Mesenchymal stem cell (in vitro differentiated cells and primary cell): ENCODE data around the gene GOLGA2.
A peak's percentile ranks its signal among the peaks of the same experiment; 100 is the strongest.

Source experiments
- DNase-seq: peaks from one replicate; pipeline ENCODE4 v3.0.0-alpha.2; 2013
- H2AFZ ChIP-seq: one replicate; pipeline ENCODE4 v1.6.1; 2013; ENCODE audit warnings: low read depth, mild to moderate bottlenecking, control low read depth, inconsistent platforms, low read length, moderate library complexity
- H2AK5ac ChIP-seq: 2 replicates; pipeline ENCODE4 v1.6.1; 2013; ENCODE audit warnings: low read length, moderate library complexity, mild to moderate bottlenecking, inconsistent platforms; ENCODE audit not compliant: severe bottlenecking
- H2BK120ac ChIP-seq: one replicate; pipeline ENCODE4 v1.6.1; 2013; ENCODE audit warnings: low read depth, mild to moderate bottlenecking, inconsistent platforms, low read length, moderate library complexity
- H2BK12ac ChIP-seq, 2 experiments: one replicate each; pipeline ENCODE4 v1.6.1; 2013; ENCODE audit warnings: inconsistent platforms in 2 of 2, low read length in 2 of 2, mild to moderate bottlenecking in 2 of 2, moderate library complexity in 2 of 2, control low read depth in 1 of 2
- H2BK15ac ChIP-seq: one replicate; pipeline ENCODE4 v1.6.1; 2013; ENCODE audit warnings: mild to moderate bottlenecking, low read depth, inconsistent platforms; ENCODE audit not compliant: poor library complexity, severe bottlenecking
- H2BK5ac ChIP-seq: 2 replicates; pipeline ENCODE4 v1.6.1; 2013; ENCODE audit warnings: low read depth, mild to moderate bottlenecking, low read length, control low read depth, inconsistent platforms; ENCODE audit not compliant: poor library complexity, severe bottlenecking
- H3K14ac ChIP-seq, 2 experiments: one replicate each; pipeline ENCODE4 v1.6.1; 2013; ENCODE audit warnings: inconsistent platforms in 2 of 2, low read length in 2 of 2, control low read depth in 1 of 2, mild to moderate bottlenecking in 1 of 2, moderate library complexity in 1 of 2
- H3K18ac ChIP-seq, 2 experiments: one replicate each; pipeline ENCODE4 v1.6.1; 2013; ENCODE audit warnings: inconsistent platforms in 2 of 2, low read length in 2 of 2, control low read depth in 1 of 2, low read depth in 1 of 2, mild to moderate bottlenecking in 1 of 2
- H3K23ac ChIP-seq, 2 experiments: one replicate each; pipeline ENCODE4 v1.6.1; 2013; ENCODE audit warnings: inconsistent platforms in 2 of 2, low read length in 2 of 2, mild to moderate bottlenecking in 2 of 2, moderate library complexity in 2 of 2, control low read depth in 1 of 2
- H3K27ac ChIP-seq: 2 replicates; pipeline ENCODE4 v1.5.1; 2013; ENCODE audit warnings: mild to moderate bottlenecking, moderate library complexity, low read length, control low read depth, inconsistent platforms; ENCODE audit not compliant: poor library complexity, severe bottlenecking
- H3K27me3 ChIP-seq, 2 experiments: 2 replicates each; pipeline versions ENCODE4 v1.6.1 to v1.7.0; 2013; ENCODE audit warnings: low read length in 2 of 2, mild to moderate bottlenecking in 2 of 2, moderate library complexity in 2 of 2, control low read depth in 1 of 2, inconsistent platforms in 1 of 2; ENCODE audit not compliant: control insufficient read depth in 1 of 2, insufficient read depth in 1 of 2
- H3K36me3 ChIP-seq, 2 experiments: 2 replicates each; pipeline versions ENCODE4 v1.6.1 to v1.7.0; 2013; ENCODE audit warnings: low read length in 2 of 2, control low read depth in 1 of 2, inconsistent platforms in 1 of 2, low read depth in 1 of 2, mild to moderate bottlenecking in 1 of 2; ENCODE audit not compliant: insufficient read depth in 2 of 2, control insufficient read depth in 1 of 2
- H3K4ac ChIP-seq, 2 experiments: one replicate each; pipeline ENCODE4 v1.6.1; 2013; ENCODE audit warnings: inconsistent platforms in 2 of 2, low read length in 2 of 2, mild to moderate bottlenecking in 2 of 2, moderate library complexity in 2 of 2, control low read depth in 1 of 2, low read depth in 1 of 2
- H3K4me1 ChIP-seq: 2 replicates; pipeline ENCODE4 v1.6.1; 2013; ENCODE audit warnings: low read depth, low read length, control low read depth; ENCODE audit not compliant: control insufficient read depth, insufficient read depth
- H3K4me2 ChIP-seq: 2 replicates; pipeline ENCODE4 v1.6.1; 2013; ENCODE audit warnings: low read length, mild to moderate bottlenecking, inconsistent platforms; ENCODE audit not compliant: poor library complexity, severe bottlenecking
- H3K4me3 ChIP-seq, 2 experiments: 2 replicates each; pipeline versions ENCODE4 v1.5.1 to v1.7.0; 2013; ENCODE audit warnings: low read length in 2 of 2, mild to moderate bottlenecking in 2 of 2, control low read depth in 1 of 2, low read depth in 1 of 2; ENCODE audit not compliant: insufficient read depth in 1 of 2
- H3K79me1 ChIP-seq: replicated peaks from 2 replicates; pipeline ENCODE4 v1.6.1; 2013; ENCODE audit warnings: mild to moderate bottlenecking, control low read depth, low read length, inconsistent platforms; ENCODE audit not compliant: poor library complexity, severe bottlenecking
- H3K9ac ChIP-seq: 2 replicates; pipeline ENCODE4 v1.7.0; 2013; ENCODE audit warnings: mild to moderate bottlenecking, low read length, moderate library complexity
- H3K9me3 ChIP-seq: 2 replicates; pipeline ENCODE4 v1.7.0; 2013; ENCODE audit warnings: mild to moderate bottlenecking, low read length; ENCODE audit not compliant: control insufficient read depth
- H4K8ac ChIP-seq: one replicate; pipeline ENCODE4 v1.6.1; 2013; ENCODE audit warnings: inconsistent platforms, mild to moderate bottlenecking, low read length, moderate library complexity
- H4K91ac ChIP-seq: one replicate; pipeline ENCODE4 v1.6.1; 2013; ENCODE audit warnings: mild to moderate bottlenecking, low read length, inconsistent platforms
- WGBS: methylation state at CpG from one replicate; pipeline ENCODE4 v1.1.7; 2013; ENCODE audit warnings: mixed read lengths; 5-methylcytosine and 5-hydroxymethylcytosine counted together

GOLGA2 gene

DNA sequence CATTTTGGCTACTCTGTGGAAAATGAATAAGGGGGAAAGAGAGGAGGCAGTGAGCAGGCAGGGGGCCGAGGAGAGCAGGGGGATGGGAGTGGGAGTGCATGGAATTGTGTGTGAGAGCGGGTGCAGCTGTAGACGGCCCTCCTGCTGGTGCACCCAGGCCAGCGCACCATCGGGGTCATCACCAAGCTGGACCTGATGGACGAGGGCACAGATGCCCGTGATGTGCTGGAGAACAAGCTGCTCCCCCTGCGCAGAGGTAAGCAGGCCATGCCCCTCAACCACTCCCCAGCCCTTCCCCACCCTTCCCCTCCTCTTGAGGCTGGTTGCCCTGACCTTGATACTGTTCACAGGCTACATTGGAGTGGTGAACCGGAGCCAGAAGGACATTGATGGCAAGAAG is 56.0 kb downstream of the GOLGA2 start:
- 98% methylated on average over 9 of the region's 9 CpGs for WGBS

DNA sequence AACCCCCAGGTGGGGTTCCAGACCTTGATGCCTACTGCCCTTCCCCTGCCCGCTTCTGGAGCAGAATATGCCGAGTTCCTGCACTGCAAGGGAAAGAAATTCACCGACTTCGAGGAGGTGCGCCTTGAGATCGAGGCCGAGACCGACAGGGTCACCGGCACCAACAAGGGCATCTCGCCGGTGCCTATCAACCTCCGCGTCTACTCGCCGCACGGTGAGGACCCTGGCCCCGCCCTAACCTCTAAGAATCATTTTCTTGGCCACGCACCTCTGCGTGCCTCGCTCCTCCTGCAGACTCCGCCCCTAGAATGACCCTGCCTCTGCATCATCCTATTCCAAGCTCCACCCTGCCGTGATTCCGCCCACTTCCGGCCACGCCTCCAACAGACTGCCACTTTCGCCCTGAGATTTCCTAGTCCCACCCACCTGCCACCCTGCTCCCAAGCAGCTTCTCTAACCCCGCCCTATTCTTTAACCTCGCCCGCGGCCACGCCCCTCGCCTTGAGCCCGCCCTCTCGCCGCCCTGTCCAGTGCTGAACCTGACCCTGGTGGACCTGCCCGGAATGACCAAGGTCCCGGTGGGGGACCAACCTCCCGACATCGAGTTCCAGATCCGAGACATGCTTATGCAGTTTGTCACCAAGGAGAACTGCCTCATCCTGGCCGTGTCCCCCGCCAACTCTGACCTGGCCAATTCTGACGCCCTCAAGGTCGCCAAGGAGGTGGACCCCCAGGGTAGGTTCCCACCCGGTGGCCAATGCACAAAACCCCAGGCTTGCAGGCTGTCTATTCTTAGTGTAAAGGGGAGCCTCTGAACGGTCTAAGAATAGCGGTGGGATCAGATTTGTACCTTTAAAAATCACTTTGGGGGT is 57.1 kb downstream of the GOLGA2 start:
- no peak overlapping the region for H4K8ac ChIP-seq
- 63% methylated on average over 47 of the region's 47 CpGs for WGBS
- no peak overlapping the region for H2BK5ac ChIP-seq

More for the DNA sequence above, 56.0 kb downstream of the GOLGA2 start:
- no peak overlapping the region for H2BK15ac ChIP-seq
- H3K4me1 ChIP-seq: peaks cover 37% of the 10 kb centered on the region
- H2BK12ac ChIP-seq: no peak overlapping the region
- no peaks in the 10 kb centered on the region for H3K27me3 ChIP-seq
- H3K23ac ChIP-seq: no peak overlapping the region
- no peak overlapping the region for H4K8ac ChIP-seq
- no peaks in the 10 kb centered on the region for H3K9me3 ChIP-seq
- H3K18ac ChIP-seq: no peak overlapping the region
- H3K4me3 ChIP-seq: no peak overlapping the region
- no peak overlapping the region for H3K14ac ChIP-seq
- no peak overlapping the region for H2AFZ ChIP-seq
- no peak overlapping the region for H3K27ac ChIP-seq
- no peak overlapping the region for H2BK120ac ChIP-seq
- no peak overlapping the region for H4K91ac ChIP-seq
- no peak overlapping the region for H3K4ac ChIP-seq
- no peak overlapping the region for H2AK5ac ChIP-seq
- peaks cover 57 to 61% of the 10 kb centered on the region in 2 experiments for H3K36me3 ChIP-seq
- H2BK5ac ChIP-seq: no peak overlapping the region
- H3K4me2 ChIP-seq: no peak overlapping the region
- H3K79me1 ChIP-seq: peaks cover 6% of the 10 kb centered on the region
- no peak overlapping the region for H3K9ac ChIP-seq
- no peak for DNase-seq

DNA sequence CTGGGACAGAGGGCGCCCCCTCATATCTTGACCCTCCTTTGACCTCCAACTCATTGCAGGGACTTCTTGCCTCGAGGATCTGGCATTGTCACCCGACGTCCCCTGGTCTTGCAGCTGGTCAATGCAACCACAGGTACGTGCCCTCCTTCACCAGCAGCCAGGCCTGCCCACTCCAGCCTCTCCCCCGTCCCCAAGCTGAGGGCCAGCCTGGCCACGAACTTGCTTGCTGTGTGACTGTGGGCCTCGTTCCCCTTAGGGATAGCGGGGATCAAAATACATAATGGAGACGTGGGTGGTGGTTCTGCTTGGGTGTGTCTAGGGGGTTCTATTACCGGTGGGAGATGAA is 57.7 kb downstream of the GOLGA2 start:
- peaks cover 17% of the 10 kb centered on the region for H3K79me1 ChIP-seq

More for the DNA sequence above, 57.1 kb downstream of the GOLGA2 start:
- Histone ChIP-seq H3K27ac (no peak overlapping the region), H3K9me3 (no peaks in the 10 kb centered on the region), H3K18ac (no peak overlapping the region), H4K91ac (no peak overlapping the region), H3K79me1 (peaks cover 16% of the 10 kb centered on the region), H3K27me3 (no peaks in the 10 kb centered on the region), H3K9ac (no peak overlapping the region), H2BK120ac (no peak overlapping the region), H3K4me3 (no peak overlapping the region), H3K4me2 (no peak overlapping the region), H3K4ac (no peak overlapping the region), H2BK15ac (no peak overlapping the region), H3K23ac (no peak overlapping the region), H3K14ac (no peak overlapping the region), H2AFZ (no peak overlapping the region), H2BK12ac (no peak overlapping the region), H2AK5ac (no peak overlapping the region), H3K36me3 (peaks cover 53 to 56% of the 10 kb centered on the region in 2 experiments), H3K4me1 (peaks cover 48% of the 10 kb centered on the region)
- peak; percentile 46 for DNase-seq

DNA sequence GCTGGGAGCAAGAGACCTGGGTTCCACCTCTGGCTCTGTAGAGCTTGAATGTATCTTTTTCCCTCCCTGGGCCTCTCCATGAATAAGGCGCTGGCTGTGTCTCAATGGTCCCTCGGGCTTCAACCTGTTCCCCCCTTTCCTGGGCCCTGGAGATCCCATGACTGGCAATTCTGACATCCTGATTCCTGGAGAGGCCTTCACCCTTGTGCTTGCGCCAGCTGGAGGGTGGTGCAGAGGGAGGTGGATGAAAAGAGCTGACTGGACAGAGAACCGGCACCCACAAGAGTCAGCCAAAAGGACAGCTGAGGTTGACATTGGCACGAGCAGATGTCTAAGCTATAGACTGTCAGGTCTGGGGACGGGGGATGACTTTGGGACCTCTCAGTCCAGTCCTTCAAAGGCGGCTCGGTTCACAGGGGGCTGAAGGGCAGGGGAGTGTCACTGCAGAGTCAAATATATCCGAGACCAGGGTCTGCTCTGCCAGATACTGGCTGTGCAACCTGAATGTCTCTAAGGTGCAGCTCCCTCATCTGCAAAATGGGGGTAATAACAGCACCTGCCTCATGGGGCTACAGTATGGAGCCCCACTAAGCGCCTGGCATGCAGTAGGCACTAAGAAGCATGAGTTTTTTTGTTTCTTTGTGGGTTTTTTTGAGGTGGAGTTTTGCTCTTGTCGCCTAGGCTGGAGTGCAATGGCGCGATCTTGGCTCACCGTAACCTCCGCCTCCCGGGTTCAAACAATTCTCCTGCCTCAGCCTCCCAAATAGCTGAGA is 58.8 kb downstream of the GOLGA2 start:
- Histone ChIP-seq H3K27me3 (no peaks in the 10 kb centered on the region), H3K23ac (no peak overlapping the region), H2BK12ac (no peak overlapping the region), H3K36me3 (peaks cover 39 to 43% of the 10 kb centered on the region in 2 experiments), H3K4me2 (no peak overlapping the region), H3K27ac (peak overlapping the region; percentile 39), H3K4ac (no peak overlapping the region), H3K9ac (no peak overlapping the region), H3K9me3 (no peaks in the 10 kb centered on the region), H4K91ac (no peak overlapping the region), H3K14ac (no peak overlapping the region), H3K79me1 (peaks cover 17% of the 10 kb centered on the region), H3K18ac (no peak overlapping the region), H2AK5ac (peak overlapping the region; percentile 15), H2BK5ac (no peak overlapping the region), H3K4me1 (peaks cover 55% of the 10 kb centered on the region), H4K8ac (no peak overlapping the region), H3K4me3 (no peak overlapping the region), H2BK120ac (no peak overlapping the region), H2BK15ac (no peak overlapping the region), H2AFZ (no peak overlapping the region)
- 91% methylated on average over 16 of the region's 16 CpGs for WGBS
- DNase-seq: no peak

More for the DNA sequence above, 57.7 kb downstream of the GOLGA2 start:
- H2BK12ac ChIP-seq: no peak overlapping the region
- H2BK15ac ChIP-seq: no peak overlapping the region
- H2AK5ac ChIP-seq: peak overlapping the region; percentile 12
- H3K4me3 ChIP-seq: no peak overlapping the region
- H3K27ac ChIP-seq: no peak overlapping the region
- no peak overlapping the region for H2BK120ac ChIP-seq
- H3K4me1 ChIP-seq: peaks cover 51% of the 10 kb centered on the region
- no peak overlapping the region for H4K91ac ChIP-seq
- H3K9ac ChIP-seq: no peak overlapping the region
- no peak overlapping the region for H2BK5ac ChIP-seq
- 95% methylated on average over 11 of the region's 11 CpGs for WGBS
- no peaks in the 10 kb centered on the region for H3K9me3 ChIP-seq
- no peak overlapping the region for H3K4me2 ChIP-seq
- DNase-seq: no peak
- H3K27me3 ChIP-seq: no peaks in the 10 kb centered on the region
- H3K14ac ChIP-seq: no peak overlapping the region
- no peak overlapping the region for H2AFZ ChIP-seq
- H4K8ac ChIP-seq: no peak overlapping the region
- H3K36me3 ChIP-seq: peaks cover 50 to 54% of the 10 kb centered on the region in 2 experiments
- H3K4ac ChIP-seq: no peak overlapping the region
- H3K23ac ChIP-seq: no peak overlapping the region
- no peak overlapping the region for H3K18ac ChIP-seq
